ENCODE results near the gene KRTAP10-1. TPM values are rescaled to one million over a fixed set of nuclear protein-coding genes. Genes with fewer than 3 reads are reported as not detected.
"Not testable (repeated sequence)": the region's sequence is repeated elsewhere in the genome, so short reads cannot be mapped to it uniquely, and the experiment has no call there.

KRTAP10-1 gene
- total RNA-seq, 1 experiment from 2014 or later: 0.47 TPM

DNA sequence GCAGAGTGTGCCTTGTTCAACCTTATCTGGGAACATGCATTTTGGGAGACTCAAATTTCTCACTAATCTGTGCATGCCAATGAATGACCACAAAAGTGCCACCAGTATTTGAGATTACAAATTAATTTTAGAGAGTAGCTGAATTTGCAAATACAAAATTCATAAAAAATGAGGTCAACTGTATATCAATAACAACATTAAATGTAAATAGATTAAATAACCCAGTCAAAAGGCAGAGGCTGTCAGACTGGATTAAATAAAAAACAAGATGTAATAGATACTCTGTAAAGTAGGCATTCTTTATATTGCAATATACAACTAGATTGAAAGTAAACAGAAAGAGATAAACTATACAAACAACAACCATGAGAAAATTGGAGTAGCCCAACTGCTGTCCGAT lies 24.1 kb upstream of the KRTAP10-1 start:
- Histone ChIP-seq H3K4me1 (ENCODE audit: insufficient read depth, low read length, poor library complexity, severe bottlenecking) (no peaks in the 10 kb centered on the region), H3K9me3 (ENCODE audit: low read depth, low read length, poor library complexity, severe bottlenecking) (no peaks in the 10 kb centered on the region), H3K4me3 (ENCODE audit: low read depth, low read length, poor library complexity, severe bottlenecking) (no peak overlapping the region), H3K36me3 (ENCODE audit: insufficient read depth, low read length, poor library complexity, severe bottlenecking) (no peaks in the 10 kb centered on the region), H3K27me3 (replicated peaks; ENCODE audit: insufficient read depth, low read depth, low read length, poor library complexity) (no peaks in the 10 kb centered on the region), H3K27ac (ENCODE audit: low read depth, low read length, poor library complexity, severe bottlenecking) (no peak overlapping the region)
- no peak for DNase-seq (ENCODE audit: low spot score)
- intact Hi-C loops (cut with micrococcal nuclease; ENCODE audit: unreplicated experiment): no loop called here
- TF ChIP-seq, protein P1, sequence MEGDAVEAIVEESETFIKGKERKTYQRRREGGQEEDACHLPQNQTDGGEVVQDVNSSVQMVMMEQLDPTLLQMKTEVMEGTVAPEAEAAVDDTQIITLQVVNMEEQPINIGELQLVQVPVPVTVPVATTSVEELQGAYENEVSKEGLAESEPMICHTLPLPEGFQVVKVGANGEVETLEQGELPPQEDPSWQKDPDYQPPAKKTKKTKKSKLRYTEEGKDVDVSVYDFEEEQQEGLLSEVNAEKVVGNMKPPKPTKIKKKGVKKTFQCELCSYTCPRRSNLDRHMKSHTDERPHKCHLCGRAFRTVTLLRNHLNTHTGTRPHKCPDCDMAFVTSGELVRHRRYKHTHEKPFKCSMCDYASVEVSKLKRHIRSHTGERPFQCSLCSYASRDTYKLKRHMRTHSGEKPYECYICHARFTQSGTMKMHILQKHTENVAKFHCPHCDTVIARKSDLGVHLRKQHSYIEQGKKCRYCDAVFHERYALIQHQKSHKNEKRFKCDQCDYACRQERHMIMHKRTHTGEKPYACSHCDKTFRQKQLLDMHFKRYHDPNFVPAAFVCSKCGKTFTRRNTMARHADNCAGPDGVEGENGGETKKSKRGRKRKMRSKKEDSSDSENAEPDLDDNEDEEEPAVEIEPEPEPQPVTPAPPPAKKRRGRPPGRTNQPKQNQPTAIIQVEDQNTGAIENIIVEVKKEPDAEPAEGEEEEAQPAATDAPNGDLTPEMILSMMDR (conservative IDR thresholded peaks at IDR 0.05; ENCODE audit: low read depth, low read length): no peak
- TF ChIP-seq EZH2 (IDR thresholded peaks at IDR 0.05; ENCODE audit: borderline replicate concordance, low read depth, low read length, poor library complexity, severe bottlenecking): no peak
- ChIA-PET CTCF (no interaction called here), POLR2A (ENCODE audit: low non-redundant PET) (no interaction called here)
- BruUV-seq (replicated peaks): no TSS peak

DNA sequence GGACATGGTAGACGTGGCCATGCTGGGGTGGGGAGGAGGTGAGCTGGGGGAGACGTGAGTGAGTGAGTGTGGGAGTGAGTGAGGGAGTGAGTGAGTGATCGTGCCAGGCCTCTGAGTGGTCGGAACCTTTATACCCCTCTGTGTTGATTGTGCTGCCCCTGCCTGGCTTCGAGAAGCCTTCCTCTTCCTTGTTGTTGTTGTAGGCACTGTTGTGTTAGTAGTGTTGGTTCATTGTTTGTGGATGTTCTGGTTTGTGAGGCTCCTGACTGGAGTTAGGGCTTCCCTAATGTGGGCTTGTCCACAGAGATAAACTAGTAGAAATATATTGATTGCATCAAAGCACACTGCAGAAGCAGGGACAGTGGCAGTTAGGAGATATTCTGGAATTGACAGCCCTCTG lies 18.7 kb upstream of the KRTAP10-1 start, which contains the start of gene KRTAP10-3:
Gene KRTAP10-3 (minus strand): TSS at position 101 of the 400 bp plus-strand sequence. CDS start 80 bp downstream, at position 21.
- TF ChIP-seq, protein P1 (conservative IDR thresholded peaks at IDR 0.05; ENCODE audit: low read depth, low read length): no peak
- no peak for TF ChIP-seq EZH2 (IDR thresholded peaks at IDR 0.05; ENCODE audit: borderline replicate concordance, low read depth, low read length, poor library complexity, severe bottlenecking)
- BruUV-seq (replicated peaks): no TSS peak

DNA sequence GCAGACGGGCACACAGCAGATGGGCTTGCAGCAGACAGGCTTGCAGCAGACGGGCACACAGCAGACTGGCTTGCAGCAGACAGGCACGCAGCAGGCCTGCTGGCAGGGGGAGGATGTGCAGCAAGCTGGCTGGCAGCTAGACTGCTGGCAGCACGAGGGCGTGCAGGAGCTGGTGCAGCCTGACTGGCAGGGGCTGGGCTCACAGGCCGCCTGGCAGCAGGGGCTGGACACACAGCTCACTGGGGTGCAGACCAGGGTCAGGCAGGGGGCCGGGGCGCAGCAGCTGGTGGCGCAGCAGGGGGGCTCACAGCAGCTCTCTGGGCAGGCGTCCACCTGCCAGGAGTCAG lies 18.3 kb upstream of the KRTAP10-1 start:
- POLR2A ChIA-PET (ENCODE audit: low non-redundant PET); intact Hi-C loops (cut with micrococcal nuclease; ENCODE audit: unreplicated experiment); H3K27ac ChIP-seq (ENCODE audit: low read depth, low read length, poor library complexity, severe bottlenecking); H3K9me3 ChIP-seq (ENCODE audit: low read depth, low read length, poor library complexity, severe bottlenecking); H3K4me1 ChIP-seq (ENCODE audit: insufficient read depth, low read length, poor library complexity, severe bottlenecking); H3K36me3 ChIP-seq (ENCODE audit: insufficient read depth, low read length, poor library complexity, severe bottlenecking); CTCF ChIA-PET; BruUV-seq (replicated peaks); DNase-seq (ENCODE audit: low spot score); H3K27me3 ChIP-seq (replicated peaks; ENCODE audit: insufficient read depth, low read depth, low read length, poor library complexity); H3K4me3 ChIP-seq (ENCODE audit: low read depth, low read length, poor library complexity, severe bottlenecking): not testable (repeated sequence)

More for the DNA sequence above, 18.7 kb upstream of the KRTAP10-1 start, which contains the start of gene KRTAP10-3:
- Histone ChIP-seq H3K4me1 (ENCODE audit: insufficient read depth, low read length, poor library complexity, severe bottlenecking) (no peaks in the 10 kb centered on the region), H3K36me3 (ENCODE audit: insufficient read depth, low read length, poor library complexity, severe bottlenecking) (no peaks in the 10 kb centered on the region), H3K9me3 (ENCODE audit: low read depth, low read length, poor library complexity, severe bottlenecking) (no peaks in the 10 kb centered on the region), H3K4me3 (ENCODE audit: low read depth, low read length, poor library complexity, severe bottlenecking) (no peak within 1 kb of the TSS), H3K27me3 (replicated peaks; ENCODE audit: insufficient read depth, low read depth, low read length, poor library complexity) (no peaks in the 10 kb centered on the region), H3K27ac (ENCODE audit: low read depth, low read length, poor library complexity, severe bottlenecking) (no peak within 1 kb of the TSS)
- intact Hi-C loops (cut with micrococcal nuclease; ENCODE audit: unreplicated experiment): no loop called here
- DNase-seq (ENCODE audit: low spot score): no peak
- ChIA-PET POLR2A (ENCODE audit: low non-redundant PET) (no interaction called here), CTCF (no interaction called here)

- no peak for DNase-seq (ENCODE audit: low spot score)
- BruUV-seq (replicated peaks): no TSS peak
- CTCF ChIA-PET: no interaction called here
- Histone ChIP-seq H3K4me1 (ENCODE audit: insufficient read depth, low read length, poor library complexity, severe bottlenecking) (no peaks in the 10 kb centered on the region), H3K9me3 (ENCODE audit: low read depth, low read length, poor library complexity, severe bottlenecking) (no peaks in the 10 kb centered on the region), H3K4me3 (ENCODE audit: low read depth, low read length, poor library complexity, severe bottlenecking) (no peak overlapping the region), H3K27me3 (replicated peaks; ENCODE audit: insufficient read depth, low read depth, low read length, poor library complexity) (no peaks in the 10 kb centered on the region), H3K36me3 (ENCODE audit: insufficient read depth, low read length, poor library complexity, severe bottlenecking) (no peaks in the 10 kb centered on the region), H3K27ac (ENCODE audit: low read depth, low read length, poor library complexity, severe bottlenecking) (no peak overlapping the region)
- POLR2A ChIA-PET (ENCODE audit: low non-redundant PET): no interaction called here
- intact Hi-C loops (cut with micrococcal nuclease; ENCODE audit: unreplicated experiment): no loop called here
- no peak for TF ChIP-seq EZH2 (IDR thresholded peaks at IDR 0.05; ENCODE audit: borderline replicate concordance, low read depth, low read length, poor library complexity, severe bottlenecking)
- TF ChIP-seq, protein P1 (conservative IDR thresholded peaks at IDR 0.05; ENCODE audit: low read depth, low read length): no peak
Measured at GRCh38 chr21:44557491-44558328, 17.7 kb upstream of the KRTAP10-1 start.

Measured in A673 (cell line).